ENCODE data around the gene DLX4.
A peak's percentile ranks its signal among the peaks of the same experiment; 100 is the strongest.

DLX4 gene

GRCh38 chr17:49959183-49959935 is 9.6 kb upstream of the DLX4 start:
- Mint-ChIP-seq H3K27ac (no peak overlapping the region), H3K36me3 (no peaks in the 10 kb centered on the region), H3K27me3 (peaks cover 68% of the 10 kb centered on the region), H3K4me1 (peaks cover 13% of the 10 kb centered on the region), H3K9me3 (no peaks in the 10 kb centered on the region), H3K4me3 (no peak overlapping the region)
- no peak for ATAC-seq

GRCh38 chr17:49962599-49963308 is 6.2 kb upstream of the DLX4 start:
- H3K4me3 Mint-ChIP-seq: no peak overlapping the region
- H3K27ac Mint-ChIP-seq: no peak overlapping the region
- no peaks in the 10 kb centered on the region for H3K36me3 Mint-ChIP-seq
- H3K4me1 Mint-ChIP-seq: peaks cover 33% of the 10 kb centered on the region
- no peak for ATAC-seq
- H3K9me3 Mint-ChIP-seq: no peaks in the 10 kb centered on the region
- peaks cover 81% of the 10 kb centered on the region for H3K27me3 Mint-ChIP-seq

GRCh38 chr17:49963309-49963625 is 5.7 kb upstream of the DLX4 start:
- Mint-ChIP-seq H3K4me3 (no peak overlapping the region), H3K27me3 (peaks cover 84% of the 10 kb centered on the region), H3K36me3 (no peaks in the 10 kb centered on the region), H3K27ac (no peak overlapping the region), H3K4me1 (peaks cover 33% of the 10 kb centered on the region), H3K9me3 (no peaks in the 10 kb centered on the region)
- no peak for ATAC-seq

- Mint-ChIP-seq H3K4me3 (peak overlapping the region; percentile 3), H3K36me3 (no peaks in the 10 kb centered on the region), H3K4me1 (peaks cover 34% of the 10 kb centered on the region), H3K27ac (no peak overlapping the region), H3K9me3 (no peaks in the 10 kb centered on the region), H3K27me3 (peaks cover 84% of the 10 kb centered on the region)
- no peak for ATAC-seq
These were observed 5.2 kb upstream of the DLX4 start for GRCh38 chr17:49963626-49964302.

- H3K27ac Mint-ChIP-seq: no peak overlapping the region
- H3K4me1 Mint-ChIP-seq: peaks cover 40% of the 10 kb centered on the region
- no peaks in the 10 kb centered on the region for H3K9me3 Mint-ChIP-seq
- peaks cover 87% of the 10 kb centered on the region for H3K27me3 Mint-ChIP-seq
- no peak for ATAC-seq
- peak overlapping the region; percentile 3 for H3K4me3 Mint-ChIP-seq
- no peaks in the 10 kb centered on the region for H3K36me3 Mint-ChIP-seq
These were observed 4.7 kb upstream of the DLX4 start for GRCh38 chr17:49964303-49964768.

GRCh38 chr17:49964769-49965523 is 4.0 kb upstream of the DLX4 start:
- no peak overlapping the region for H3K27ac Mint-ChIP-seq
- H3K4me1 Mint-ChIP-seq: peaks cover 45% of the 10 kb centered on the region
- H3K9me3 Mint-ChIP-seq: no peaks in the 10 kb centered on the region
- ATAC-seq: no peak
- no peaks in the 10 kb centered on the region for H3K36me3 Mint-ChIP-seq
- H3K4me3 Mint-ChIP-seq: peak overlapping the region; percentile 7
- H3K27me3 Mint-ChIP-seq: peaks cover 87% of the 10 kb centered on the region

- no peaks in the 10 kb centered on the region for H3K36me3 Mint-ChIP-seq
- H3K4me3 Mint-ChIP-seq: no peak overlapping the region
- no peak for ATAC-seq
- H3K27ac Mint-ChIP-seq: no peak overlapping the region
- H3K4me1 Mint-ChIP-seq: peaks cover 51% of the 10 kb centered on the region
- peaks cover 91% of the 10 kb centered on the region for H3K27me3 Mint-ChIP-seq
- H3K9me3 Mint-ChIP-seq: no peaks in the 10 kb centered on the region
These were observed 3.5 kb upstream of the DLX4 start for GRCh38 chr17:49965524-49965909.

GRCh38 chr17:49966767-49967166 is 2.2 kb upstream of the DLX4 start:
- H3K27me3 Mint-ChIP-seq: peaks cover 93% of the 10 kb centered on the region
- ATAC-seq: no peak
- no peaks in the 10 kb centered on the region for H3K36me3 Mint-ChIP-seq
- H3K9me3 Mint-ChIP-seq: no peaks in the 10 kb centered on the region
- no peak overlapping the region for H3K27ac Mint-ChIP-seq
- no peak overlapping the region for H3K4me3 Mint-ChIP-seq
- peaks cover 63% of the 10 kb centered on the region for H3K4me1 Mint-ChIP-seq

GRCh38 chr17:49967205-49967604 is 1.8 kb upstream of the DLX4 start:
- Mint-ChIP-seq H3K9me3 (no peaks in the 10 kb centered on the region), H3K36me3 (no peaks in the 10 kb centered on the region), H3K27ac (no peak overlapping the region), H3K27me3 (peaks cover 93% of the 10 kb centered on the region), H3K4me1 (peaks cover 64% of the 10 kb centered on the region), H3K4me3 (no peak overlapping the region)
- no peak for ATAC-seq

- no peak overlapping the region for H3K27ac Mint-ChIP-seq
- peaks cover 93% of the 10 kb centered on the region for H3K27me3 Mint-ChIP-seq
- no peak for ATAC-seq
- H3K4me1 Mint-ChIP-seq: peaks cover 70% of the 10 kb centered on the region
- peak overlapping the region; percentile 40 for H3K4me3 Mint-ChIP-seq
- H3K9me3 Mint-ChIP-seq: no peaks in the 10 kb centered on the region
- H3K36me3 Mint-ChIP-seq: no peaks in the 10 kb centered on the region
These were observed 1.2 kb upstream of the DLX4 start for GRCh38 chr17:49967621-49968404.

- Mint-ChIP-seq H3K9me3 (no peaks in the 10 kb centered on the region), H3K27ac (peak overlapping the region; percentile 72), H3K4me3 (peak overlapping the region; percentile 88), H3K27me3 (peaks cover 93% of the 10 kb centered on the region), H3K4me1 (peaks cover 66% of the 10 kb centered on the region), H3K36me3 (no peaks in the 10 kb centered on the region)
- peak; percentile 84 for ATAC-seq
These were observed 421 bp upstream of the DLX4 start for GRCh38 chr17:49968405-49969133.

GRCh38 chr17:49969795-49970389 is 902 bp downstream of the DLX4 start:
- Mint-ChIP-seq H3K27ac (peak overlapping the region; percentile 72), H3K36me3 (no peaks in the 10 kb centered on the region), H3K27me3 (peaks cover 93% of the 10 kb centered on the region), H3K4me1 (peaks cover 53% of the 10 kb centered on the region), H3K9me3 (no peaks in the 10 kb centered on the region), H3K4me3 (peak overlapping the region; percentile 88)
- ATAC-seq: no peak

- ATAC-seq: no peak
- peak overlapping the region; percentile 88 for H3K4me3 Mint-ChIP-seq
- H3K36me3 Mint-ChIP-seq: no peaks in the 10 kb centered on the region
- H3K9me3 Mint-ChIP-seq: no peaks in the 10 kb centered on the region
- H3K27ac Mint-ChIP-seq: no peak overlapping the region
- peaks cover 93% of the 10 kb centered on the region for H3K27me3 Mint-ChIP-seq
- H3K4me1 Mint-ChIP-seq: peaks cover 47% of the 10 kb centered on the region
These were observed 1.5 kb downstream of the DLX4 start for GRCh38 chr17:49970498-49970897.

Measured in stimulated activated memory B cell treated with anti-CD40 and anti-IgM and Interleukin-4, amounts not matched to agents 10 μg/mL and 1 μg/mL and 100 μg/mL, for 72 hours (primary cell).